SK-N-SH treated with all-trans-retinoic acid at 6 μM for 48 hours (cell line): ENCODE measurements around the gene FZD4.

Experiments
- ATAC-seq: fragments of 200-7000 bp; cut with Tn5 transposase; 3 replicates; pipeline ENCODE4 v1.9.1; 2020; ENCODE audit warnings: mild to moderate bottlenecking, moderate library complexity
- ARNTL ChIP-seq: fragments of 450-650 bp; formaldehyde crosslinking; IDR thresholded peaks from 2 replicates; pipeline ENCODE4 v1.5.0; 2020; ENCODE audit warnings: low read depth, mild to moderate bottlenecking, moderate library complexity, borderline replicate concordance
- BACH2 ChIP-seq: fragments of 250-450 bp; sonication (Bioruptor Pico); IDR thresholded peaks from 2 replicates; pipeline ENCODE4 v1.9.0; 2021; ENCODE audit warnings: mild to moderate bottlenecking, borderline replicate concordance
- CREB5 ChIP-seq: fragments of 250-450 bp; sonication (Bioruptor Pico); IDR thresholded peaks from 2 replicates; pipeline ENCODE4 v1.5.1; 2020; ENCODE audit warnings: low read depth, mild to moderate bottlenecking, moderate library complexity
- CSDC2 ChIP-seq: fragments of 250-450 bp; sonication (Bioruptor Pico); IDR thresholded peaks from 2 replicates; pipeline ENCODE4 v1.5.0; 2020; ENCODE audit warnings: mild to moderate bottlenecking, moderate library complexity
- CSRNP3 ChIP-seq: fragments of 250-450 bp; sonication (Bioruptor Pico); IDR thresholded peaks from 2 replicates; pipeline ENCODE4 v1.5.1; 2021; ENCODE audit warnings: mild to moderate bottlenecking, moderate library complexity
- ESRRG ChIP-seq: fragments of 250-450 bp; sonication (Bioruptor Pico); IDR thresholded peaks from 2 replicates; pipeline ENCODE4 v1.6.1; 2021; ENCODE audit warnings: mild to moderate bottlenecking
- GLIS3 ChIP-seq: fragments of 250-450 bp; sonication (Bioruptor Pico); IDR thresholded peaks from 2 replicates; pipeline ENCODE4 v1.5.0; 2020; ENCODE audit warnings: mild to moderate bottlenecking, moderate library complexity
- ISL1 ChIP-seq: fragments of 250-450 bp; sonication (Bioruptor Pico); IDR thresholded peaks from 2 replicates; pipeline ENCODE4 v2.1.2; 2022; ENCODE audit warnings: mild to moderate bottlenecking, moderate library complexity
- PATZ1 ChIP-seq: fragments of 250-450 bp; sonication (Bioruptor Pico); IDR thresholded peaks from 2 replicates; pipeline ENCODE4 v1.8.0; 2020; ENCODE audit warnings: mild to moderate bottlenecking, moderate library complexity, borderline replicate concordance
- POU6F1 ChIP-seq: fragments of 250-450 bp; sonication (Bioruptor Pico); IDR thresholded peaks from 2 replicates; pipeline ENCODE4 v1.8.0; 2021; ENCODE audit warnings: low read depth, mild to moderate bottlenecking, moderate library complexity, borderline replicate concordance
- SNAI2 ChIP-seq: fragments of 250-450 bp; sonication (Bioruptor Pico); IDR thresholded peaks from 2 replicates; pipeline ENCODE4 v1.5.0; 2020; ENCODE audit warnings: mild to moderate bottlenecking, moderate library complexity
- TCF4 ChIP-seq: fragments of 250-450 bp; sonication (Bioruptor Pico); IDR thresholded peaks from 2 replicates; pipeline ENCODE4 v1.8.0; 2021; ENCODE audit warnings: mild to moderate bottlenecking, moderate library complexity, borderline replicate concordance
- TOX ChIP-seq: fragments of 250-450 bp; sonication (Bioruptor Pico); IDR thresholded peaks from 2 replicates; pipeline ENCODE4 v1.8.0; 2021; ENCODE audit warnings: mild to moderate bottlenecking, moderate library complexity, borderline replicate concordance
- TSHZ2 ChIP-seq: fragments of 250-450 bp; sonication (Bioruptor Pico); IDR thresholded peaks from 2 replicates; pipeline ENCODE4 v1.5.0; 2020; ENCODE audit warnings: mild to moderate bottlenecking, moderate library complexity
- ZFP3 ChIP-seq: fragments of 250-450 bp; sonication (Bioruptor Pico); IDR thresholded peaks from 2 replicates; pipeline ENCODE4 v1.5.0; 2020; ENCODE audit warnings: mild to moderate bottlenecking, moderate library complexity
- ZFP30 ChIP-seq: fragments of 450-650 bp; formaldehyde crosslinking; IDR thresholded peaks from 2 replicates; pipeline ENCODE4 v1.5.0; 2022; ENCODE audit warnings: mild to moderate bottlenecking, moderate library complexity
- ZNF565 ChIP-seq: fragments of 450-650 bp; formaldehyde crosslinking; conservative IDR thresholded peaks from 2 replicates; pipeline ENCODE4 v1.5.0; 2020; ENCODE audit warnings: low read depth, mild to moderate bottlenecking, moderate library complexity
- ZNF70 ChIP-seq: fragments of 450-650 bp; formaldehyde crosslinking; IDR thresholded peaks from 2 replicates; pipeline ENCODE4 v1.5.0; 2020; ENCODE audit warnings: mild to moderate bottlenecking, moderate library complexity
- ZNF8 ChIP-seq: fragments of 450-650 bp; formaldehyde crosslinking; IDR thresholded peaks from 2 replicates; pipeline ENCODE4 v1.5.0; 2020; ENCODE audit warnings: mild to moderate bottlenecking, moderate library complexity

The FZD4 gene

GRCh38 chr11:86957976-86958646, 2.9 kb upstream of the FZD4 start:
- no peak for ATAC-seq
- no peak for TF ChIP-seq ZFP30
- TF ChIP-seq TSHZ2 (CRISPR knock-in tag), result no peak

- TF ChIP-seq CSRNP3 (CRISPR knock-in tag), result no peak
- TF ChIP-seq ZFP30, result no peak
- no peak for TF ChIP-seq ESRRG (CRISPR knock-in tag)
- TF ChIP-seq TSHZ2 (CRISPR knock-in tag), result no peak
- no peak for TF ChIP-seq PATZ1 (CRISPR knock-in tag)
- no peak for TF ChIP-seq ZNF565 (CRISPR knock-in tag)
- no peak for TF ChIP-seq TOX (CRISPR knock-in tag)
- no peak for TF ChIP-seq ZNF8 (CRISPR knock-in tag)
- TF ChIP-seq ZNF70, result no peak
- no peak for TF ChIP-seq SNAI2 (CRISPR knock-in tag)
- TF ChIP-seq, all 23 proteins: peak for 0
- no peak for ATAC-seq
These were observed 1.7 kb upstream of the FZD4 start for GRCh38 chr11:86956905-86957195.

- no peak; the same call in 1 of the 2 replicates for TF ChIP-seq ZFP3 (CRISPR knock-in tag)
- no peak for ATAC-seq
These were observed 159 bp downstream of the FZD4 start for GRCh38 chr11:86955111-86955360.

GRCh38 chr11:86954269-86955110, 705 bp downstream of the FZD4 start:
- no peak for TF ChIP-seq ISL1 (CRISPR knock-in tag)
- no peak for TF ChIP-seq BACH2 (CRISPR knock-in tag)
- TF ChIP-seq ZFP3 (CRISPR knock-in tag), result no peak
- no peak for TF ChIP-seq GLIS3 (CRISPR knock-in tag)
- TF ChIP-seq TCF4, result no peak
- TF ChIP-seq ARNTL (CRISPR knock-in tag), result no peak
- TF ChIP-seq PATZ1 (CRISPR knock-in tag), result no peak
- TF ChIP-seq CSDC2 (CRISPR knock-in tag), result no peak
- no peak for TF ChIP-seq CREB5 (CRISPR knock-in tag)
- TF ChIP-seq ZFP30, result no peak
- no peak for TF ChIP-seq POU6F1
- ATAC-seq, result no peak; the same call in 2 of the 3 replicates
